Small intestine (tissue), 7 donors: ENCODE results near the gene DUSP11. TPM values are rescaled to one million over a fixed set of nuclear protein-coding genes. Genes with fewer than 3 reads are reported as not detected.
"Not testable (repeated sequence)": the region's sequence is repeated elsewhere in the genome, so short reads cannot be mapped to it uniquely, and the experiment has no call there.

ENCODE experiments used
- DNase-seq, 2 donors: peaks; one replicate each; pipeline versions ENCODE4 v3.0.0 to v3.0.0-alpha.2; 2013
- FAIRE-seq: peaks from 2 replicates; lab custom pipeline; 2012; peaks lifted over from hg19 to GRCh38; lab: Jason Lieb, UNC
- H3K27ac ChIP-seq, 3 donors: one replicate each; pipeline ENCODE4 v1.5.1; 2013; ENCODE audit warnings: low read length in 2 of 3, mild to moderate bottlenecking in 2 of 3, control low read depth in 1 of 3, inconsistent platforms in 1 of 3, low read depth in 1 of 3, moderate library complexity in 1 of 3
- H3K27me3 ChIP-seq, 3 donors: one replicate each; pipeline ENCODE4 v1.6.1; 2013; ENCODE audit warnings: low read length in 3 of 3, inconsistent platforms in 1 of 3; ENCODE audit not compliant: control insufficient read depth in 3 of 3, insufficient read depth in 3 of 3
- H3K36me3 ChIP-seq, 3 donors: one replicate each; pipeline ENCODE4 v1.6.1; 2013; ENCODE audit warnings: low read length in 3 of 3, inconsistent platforms in 1 of 3, low read depth in 1 of 3, mild to moderate bottlenecking in 1 of 3, moderate library complexity in 1 of 3; ENCODE audit not compliant: control insufficient read depth in 3 of 3, insufficient read depth in 2 of 3
- H3K4me1 ChIP-seq, 3 donors: one replicate each; pipeline ENCODE4 v1.6.1; 2013; ENCODE audit warnings: low read length in 2 of 3, inconsistent platforms in 1 of 3, low read depth in 1 of 3, mild to moderate bottlenecking in 1 of 3, moderate library complexity in 1 of 3; ENCODE audit not compliant: control insufficient read depth in 3 of 3, insufficient read depth in 2 of 3
- H3K4me3 ChIP-seq, 3 donors: one replicate each; pipeline ENCODE4 v1.5.1; 2013; ENCODE audit warnings: low read length in 3 of 3, control low read depth in 1 of 3, inconsistent platforms in 1 of 3, low read depth in 1 of 3, mild to moderate bottlenecking in 1 of 3, moderate library complexity in 1 of 3
- H3K9me3 ChIP-seq, 2 donors: one replicate each; pipeline ENCODE4 v1.6.1; 2013; ENCODE audit warnings: low read depth in 1 of 2, low read length in 1 of 2; ENCODE audit not compliant: control insufficient read depth in 2 of 2, insufficient read depth in 1 of 2
- WGBS, 3 donors: extraction: QIAGEN DNeasy Blood & Tissue Kit; methylation state at CpG; one replicate each; pipeline ENCODE4 v1.1.7; 2013; 5-methylcytosine and 5-hydroxymethylcytosine counted together
- polyA plus RNA-seq, 4 donors: library from polyadenylated mRNA; stranded (reverse) in 3 of 4; unstranded in 1 of 4; fragments of 200-250 nt in 3 of 4; fragments of 120-200 nt in 1 of 4; gene quantifications; one replicate each; pipeline versions ENCODE4 v1.2.1 to v1.2.3, GENCODE V29; 2013
- donor health status: healthy with polysubstance abuse.
- donor health status: control.
- donor health status: control.
- donor health status: Bipolar disorder and iron deficiency.
- donor health status: healthy.

Gene DUSP11
- polyA plus RNA-seq, 4 donors = 14.9 to 31.3 (median 21.1) TPM

GRCh38 chr2:73766994-73767393 is 12.9 kb downstream of the DUSP11 start:
- H3K27ac ChIP-seq = no peak overlapping the region
- H3K4me3 ChIP-seq = no peak overlapping the region
- H3K4me1 ChIP-seq = no peaks in the 10 kb centered on the region
- DNase-seq (no peak), FAIRE-seq (peak; percentile 15)
- no peaks in the 10 kb centered on the region for H3K9me3 ChIP-seq
- no peaks in the 10 kb centered on the region for H3K27me3 ChIP-seq
- H3K36me3 ChIP-seq = peaks cover 11 to 33% (median 28%) of the 10 kb centered on the region in 3 donors
- 91 to 94% (median 93%) methylated on average over 4 of the region's 4 CpGs for WGBS, 3 donors

GRCh38 chr2:73766349-73766748 is 13.6 kb downstream of the DUSP11 start:
- peaks cover 14 to 36% (median 32%) of the 10 kb centered on the region in 3 donors for H3K36me3 ChIP-seq
- H3K27ac ChIP-seq = no peak overlapping the region
- H3K4me3 ChIP-seq = no peak overlapping the region
- no peak for FAIRE-seq
- 97 to 100% (median 100%) methylated on average over 1 of the region's 1 CpG for WGBS, 3 donors
- no peaks in the 10 kb centered on the region for H3K27me3 ChIP-seq
- DNase-seq = no peak
- H3K9me3 ChIP-seq = no peaks in the 10 kb centered on the region
- no peaks in the 10 kb centered on the region for H3K4me1 ChIP-seq

DNA sequence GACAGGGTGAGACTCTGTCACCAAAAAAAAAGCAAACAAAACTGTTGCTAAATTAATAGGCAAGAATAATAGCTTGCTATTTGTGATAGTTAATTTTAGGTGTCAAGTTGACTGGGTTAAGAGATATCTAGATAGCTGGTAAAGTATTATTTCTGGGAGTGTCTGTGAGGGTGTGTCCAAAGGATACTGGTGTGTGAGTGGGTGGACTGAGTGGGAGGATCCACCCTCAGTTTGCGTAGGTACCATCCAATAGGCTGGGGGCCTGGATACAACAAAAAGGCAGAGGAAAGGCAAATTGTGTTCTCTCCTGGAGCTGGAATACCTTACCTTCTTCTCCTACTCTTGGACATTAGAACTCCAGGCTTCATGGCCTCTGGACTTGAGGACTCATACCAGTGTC is 15.0 kb downstream of the DUSP11 start:
- FAIRE-seq = no peak

DNA sequence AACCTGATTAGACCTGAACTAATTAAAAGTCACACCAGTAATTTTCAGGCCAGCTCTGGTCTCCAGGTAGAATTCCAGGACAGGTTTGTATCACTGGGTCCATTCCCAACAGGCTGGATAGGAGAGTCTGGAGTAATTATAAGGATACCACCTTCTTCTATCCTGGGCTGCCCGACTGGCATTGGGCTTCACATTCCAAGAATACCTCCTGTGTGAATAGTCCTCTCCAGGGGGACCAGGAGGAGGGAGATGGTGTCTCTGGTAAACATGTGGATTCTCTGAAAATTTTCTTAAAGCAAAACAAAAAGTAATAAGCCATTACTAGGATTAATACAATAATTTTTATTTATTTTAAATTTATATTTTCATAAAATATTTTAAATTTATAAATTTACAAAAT is 17.3 kb downstream of the DUSP11 start:
- FAIRE-seq = no peak
- Histone ChIP-seq H3K27ac (no peak overlapping the region), H3K4me3 (no peak overlapping the region), H3K9me3 (no peaks in the 10 kb centered on the region), H3K36me3 (peaks cover 15 to 37% (median 23%) of the 10 kb centered on the region in 3 donors), H3K27me3 (no peaks in the 10 kb centered on the region), H3K4me1 (no peaks in the 10 kb centered on the region)
- 95 to 96% (median 96%) methylated on average over 1 of the region's 1 CpG for WGBS, 3 donors
- no peak for DNase-seq

More for the DNA sequence above, 15.0 kb downstream of the DUSP11 start:
- H3K27ac ChIP-seq = no peak overlapping the region
- no peaks in the 10 kb centered on the region for H3K27me3 ChIP-seq
- H3K9me3 ChIP-seq = no peaks in the 10 kb centered on the region
- H3K36me3 ChIP-seq = peaks cover 16 to 36% (median 30%) of the 10 kb centered on the region in 3 donors
- WGBS, 3 donors = 97 to 100% (median 100%) methylated on average over 1 of the region's 1 CpG
- no peaks in the 10 kb centered on the region for H3K4me1 ChIP-seq
- H3K4me3 ChIP-seq = no peak overlapping the region
- no peak for DNase-seq

- Histone ChIP-seq H3K36me3 (peaks cover 14 to 43% (median 14%) of the 10 kb centered on the region in 3 donors), H3K4me1 (no peaks in the 10 kb centered on the region), H3K27me3 (no peaks in the 10 kb centered on the region), H3K9me3 (peaks cover 0 to 6% of the 10 kb centered on the region in 2 donors), H3K27ac (no peak overlapping the region), H3K4me3 (no peak overlapping the region)
- FAIRE-seq (no peak), DNase-seq (no peak)
- WGBS, 3 donors = 94 to 100% (median 96%) methylated on average over 2 of the region's 2 CpGs
Measured at GRCh38 chr2:73759904-73760303, 20.0 kb downstream of the DUSP11 start.

- no peaks in the 10 kb centered on the region for H3K4me1 ChIP-seq
- DNase-seq = no peak
- FAIRE-seq = no peak
- H3K9me3 ChIP-seq = peaks cover 0 to 9% of the 10 kb centered on the region in 2 donors
- WGBS, 3 donors = 7 to 35% (median 27%) methylated on average over 3 of the region's 3 CpGs
- no peak overlapping the region for H3K4me3 ChIP-seq
- H3K27ac ChIP-seq = no peak overlapping the region
- no peaks in the 10 kb centered on the region for H3K27me3 ChIP-seq
- peaks cover 14 to 41% (median 14%) of the 10 kb centered on the region in 3 donors for H3K36me3 ChIP-seq
Measured at GRCh38 chr2:73759285-73759764, 20.6 kb downstream of the DUSP11 start.

DNA sequence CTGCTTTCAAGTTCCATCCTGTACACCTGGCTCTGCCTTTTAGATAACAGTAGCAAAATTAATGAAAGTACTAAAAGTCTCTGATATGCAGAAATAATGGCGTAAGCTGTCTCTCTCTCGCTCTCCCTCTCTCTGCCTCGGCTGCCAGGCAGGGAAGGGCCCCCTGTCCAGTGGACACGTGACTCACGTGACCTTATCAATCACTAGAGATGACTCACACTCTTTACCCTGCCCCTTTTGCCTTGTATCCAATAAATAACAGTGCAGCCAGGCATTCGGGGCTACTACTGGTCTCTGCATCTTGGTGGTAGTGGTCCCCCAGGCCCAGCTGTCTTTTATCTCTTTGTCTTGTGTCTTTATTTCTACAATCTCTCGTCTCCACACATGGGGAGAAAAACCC is 25.6 kb downstream of the DUSP11 start:
- not testable (repeated sequence) for H3K27ac ChIP-seq, FAIRE-seq, DNase-seq, H3K4me3 ChIP-seq, H3K27me3 ChIP-seq, H3K4me1 ChIP-seq
- WGBS, 3 donors = 84 to 97% (median 96%) methylated on average over 7 of the region's 7 CpGs
- peaks cover 2 to 35% (median 4%) of the 10 kb centered on the region in 3 donors for H3K36me3 ChIP-seq
- H3K9me3 ChIP-seq = peaks cover 0 to 14% of the 10 kb centered on the region in 2 donors

DNA sequence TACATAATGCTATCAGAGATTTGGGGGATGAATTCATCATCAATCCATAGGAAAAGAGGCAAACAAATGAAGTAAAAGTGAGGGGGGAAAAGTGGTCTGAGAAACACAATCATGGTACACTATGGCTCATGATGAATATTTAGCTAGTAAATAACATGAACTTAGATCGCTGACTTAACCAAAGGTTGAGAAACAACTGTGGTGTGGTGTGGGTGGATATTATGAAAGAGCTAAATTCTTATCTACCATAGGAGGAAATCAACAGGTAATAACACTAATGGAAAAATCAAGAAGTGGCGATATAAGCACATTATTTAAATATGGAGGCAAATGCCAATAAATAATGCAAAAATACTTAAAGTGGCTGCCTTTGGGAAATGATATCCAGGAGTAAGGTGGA is 30.6 kb downstream of the DUSP11 start:
- WGBS, 3 donors = 87 to 95% (median 92%) methylated on average over 2 of the region's 2 CpGs
- Histone ChIP-seq H3K36me3 (peaks cover 2 to 23% (median 3%) of the 10 kb centered on the region in 3 donors), H3K4me3 (no peak overlapping the region), H3K27me3 (no peaks in the 10 kb centered on the region), H3K9me3 (peaks cover 0 to 5% of the 10 kb centered on the region in 2 donors), H3K27ac (no peak overlapping the region), H3K4me1 (no peaks in the 10 kb centered on the region)
- DNase-seq (no peak), FAIRE-seq (no peak)

- H3K9me3 ChIP-seq = peaks cover 0 to 3% of the 10 kb centered on the region in 2 donors
- H3K36me3 ChIP-seq = peaks cover 0 to 14% (median 3%) of the 10 kb centered on the region in 3 donors
- 90 to 99% (median 97%) methylated on average over 3 of the region's 3 CpGs for WGBS, 3 donors
- H3K4me1 ChIP-seq = no peaks in the 10 kb centered on the region
- FAIRE-seq (no peak), DNase-seq (no peak)
- no peaks in the 10 kb centered on the region for H3K27me3 ChIP-seq
- H3K4me3 ChIP-seq = no peak overlapping the region
- no peak overlapping the region for H3K27ac ChIP-seq
Measured at GRCh38 chr2:73746877-73747208, 33.1 kb downstream of the DUSP11 start.
